Cardiac fibroblast (primary cell): Measurements from ENCODE around the gene ZNF716.

ENCODE experiments used
- DNase-seq, 2 donors: peaks; one replicate each; pipeline versions ENCODE4 v3.0.0 to v3.0.0-alpha.2; 2010; ENCODE audit warnings: low read depth in 2 of 2
- H3K4me3 ChIP-seq, 2 donors: replicated peaks in 1 of 2; 1 replicate in 1 of 2; 2 replicates in 1 of 2; pipeline ENCODE4 v1.5.1; 2011; ENCODE audit warnings: low read depth in 2 of 2, low read length in 2 of 2, mild to moderate bottlenecking in 2 of 2, moderate library complexity in 1 of 2
- TF ChIP-seq, protein P1 (sequence below): IDR thresholded peaks from one replicate; pipeline ENCODE4 v1.5.1; 2011; ENCODE audit warnings: low read depth, mild to moderate bottlenecking, low read length, inconsistent platforms

Gene ZNF716

GRCh38 chr7:57425969-57426628, 23.9 kb upstream of the ZNF716 start:
- no peak overlapping the region for H3K4me3 ChIP-seq
- no peak for DNase-seq
- TF ChIP-seq, protein P1, sequence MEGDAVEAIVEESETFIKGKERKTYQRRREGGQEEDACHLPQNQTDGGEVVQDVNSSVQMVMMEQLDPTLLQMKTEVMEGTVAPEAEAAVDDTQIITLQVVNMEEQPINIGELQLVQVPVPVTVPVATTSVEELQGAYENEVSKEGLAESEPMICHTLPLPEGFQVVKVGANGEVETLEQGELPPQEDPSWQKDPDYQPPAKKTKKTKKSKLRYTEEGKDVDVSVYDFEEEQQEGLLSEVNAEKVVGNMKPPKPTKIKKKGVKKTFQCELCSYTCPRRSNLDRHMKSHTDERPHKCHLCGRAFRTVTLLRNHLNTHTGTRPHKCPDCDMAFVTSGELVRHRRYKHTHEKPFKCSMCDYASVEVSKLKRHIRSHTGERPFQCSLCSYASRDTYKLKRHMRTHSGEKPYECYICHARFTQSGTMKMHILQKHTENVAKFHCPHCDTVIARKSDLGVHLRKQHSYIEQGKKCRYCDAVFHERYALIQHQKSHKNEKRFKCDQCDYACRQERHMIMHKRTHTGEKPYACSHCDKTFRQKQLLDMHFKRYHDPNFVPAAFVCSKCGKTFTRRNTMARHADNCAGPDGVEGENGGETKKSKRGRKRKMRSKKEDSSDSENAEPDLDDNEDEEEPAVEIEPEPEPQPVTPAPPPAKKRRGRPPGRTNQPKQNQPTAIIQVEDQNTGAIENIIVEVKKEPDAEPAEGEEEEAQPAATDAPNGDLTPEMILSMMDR: no peak

DNA sequence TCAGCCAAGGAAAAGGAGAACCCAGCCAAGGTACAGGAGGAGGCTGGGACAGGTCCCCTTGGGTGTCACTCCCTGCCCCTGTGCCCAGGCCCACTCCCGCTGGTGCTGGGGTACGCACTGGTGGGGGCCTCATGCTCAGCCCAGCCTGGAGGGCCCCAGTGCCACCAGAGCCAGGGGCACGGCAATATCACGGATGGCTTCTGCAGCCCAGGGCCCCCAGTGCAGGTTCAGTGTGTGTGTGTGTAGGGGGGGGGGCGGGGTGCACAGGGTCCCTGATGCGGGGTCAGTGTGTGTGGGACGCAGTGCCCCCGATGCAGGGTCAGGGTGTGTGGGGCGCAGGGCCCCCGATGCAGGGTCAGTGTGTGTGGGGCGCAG, 23.4 kb upstream of the ZNF716 start:
- TF ChIP-seq, protein P1: no peak
- no peak for DNase-seq
- no peak overlapping the region for H3K4me3 ChIP-seq

GRCh38 chr7:57427146-57427545, 22.8 kb upstream of the ZNF716 start:
- DNase-seq: no peak
- no peak overlapping the region for H3K4me3 ChIP-seq
- TF ChIP-seq, protein P1: no peak

- DNase-seq: no peak
- H3K4me3 ChIP-seq: no peak overlapping the region
- TF ChIP-seq, protein P1: no peak
These were observed 22.4 kb upstream of the ZNF716 start for GRCh38 chr7:57427594-57427993.

GRCh38 chr7:57432583-57432982, 17.4 kb upstream of the ZNF716 start:
- TF ChIP-seq, protein P1: no peak
- no peak for DNase-seq

GRCh38 chr7:57437581-57437980, 12.4 kb upstream of the ZNF716 start:
- no peak overlapping the region for H3K4me3 ChIP-seq
- TF ChIP-seq, protein P1: no peak
- DNase-seq: no peak

More at GRCh38 chr7:57432583-57432982, 17.4 kb upstream of the ZNF716 start:
- H3K4me3 ChIP-seq: no peak overlapping the region

GRCh38 chr7:57438244-57438643, 11.7 kb upstream of the ZNF716 start:
- no peak for DNase-seq
- H3K4me3 ChIP-seq: no peak overlapping the region
- TF ChIP-seq, protein P1: no peak
